A549 (cell line): ENCODE data around the gene GPD1.

ENCODE experiments used
- BHLHE40 ChIP-seq: IDR thresholded peaks from 2 replicates; pipeline ENCODE4 v1.6.1; 2012; ENCODE audit warnings: low read depth, low read length, inconsistent platforms
- CTCF ChIP-seq: fragments of >200 bp; sonication (Bioruptor Twin); formaldehyde crosslinking; IDR thresholded peaks from 3 replicates; pipeline ENCODE4 v1.5.1; 2016
- HMGXB4 ChIP-seq: fragments of 250-450 bp; sonication (Bioruptor Pico); IDR thresholded peaks from 2 replicates; pipeline ENCODE4 v1.5.0; 2021; ENCODE audit warnings: mild to moderate bottlenecking, moderate library complexity, borderline replicate concordance
- HOXB13 ChIP-seq: fragments of 250-450 bp; sonication (Bioruptor Pico); IDR thresholded peaks from 2 replicates; pipeline ENCODE4 v1.5.0; 2020; ENCODE audit warnings: low read depth, mild to moderate bottlenecking, moderate library complexity
- KDM1A ChIP-seq: fragments of 200-600 bp; sonication (generic); IDR thresholded peaks from 2 replicates; pipeline ENCODE4 v1.6.1; 2016; ENCODE audit warnings: low read depth, mild to moderate bottlenecking
- NR3C1 ChIP-seq: fragments of >200 bp; sonication (Bioruptor Twin); formaldehyde crosslinking; IDR thresholded peaks from 3 replicates; pipeline ENCODE4 v1.6.1; 2017
- POLR2A ChIP-seq: IDR thresholded peaks from 2 replicates; pipeline ENCODE4 v1.6.1; 2012; ENCODE audit warnings: mild to moderate bottlenecking, low read length
- POLR2AphosphoS2 ChIP-seq: conservative IDR thresholded peaks from 2 replicates; pipeline ENCODE4 v1.6.1; 2012; ENCODE audit warnings: low read length, improper control_type of control experiment, inconsistent platforms
- RAD21 ChIP-seq, 2 experiments: fragments of >200 bp in 1 of 2; sonication (Bioruptor Twin) in 1 of 2; formaldehyde crosslinking in 1 of 2; IDR thresholded peaks in 1 of 2; conservative IDR thresholded peaks in 1 of 2; 2 replicates in 1 of 2; 3 replicates in 1 of 2; pipeline ENCODE4 v1.6.1; 2012 to 2018; ENCODE audit warnings: inconsistent platforms in 1 of 2
- REST ChIP-seq: fragments of 200-600 bp; sonication (generic); IDR thresholded peaks from 2 replicates; pipeline ENCODE4 v1.6.1; 2016; ENCODE audit warnings: antibody characterized with exemption, mild to moderate bottlenecking, moderate library complexity
- RFX5 ChIP-seq: fragments of 450-650 bp; IDR thresholded peaks from 2 replicates; pipeline ENCODE4 v1.7.1; 2014; ENCODE audit warnings: antibody characterized with exemption, mild to moderate bottlenecking, moderate library complexity
- SMC3 ChIP-seq: fragments of >200 bp; sonication (Bioruptor Twin); formaldehyde crosslinking; IDR thresholded peaks from 3 replicates; pipeline ENCODE4 v1.6.1; 2018; ENCODE audit warnings: inconsistent platforms
- SREBF2 ChIP-seq: fragments of 450-650 bp; IDR thresholded peaks from 2 replicates; pipeline ENCODE4 v1.6.1; 2014; ENCODE audit warnings: mild to moderate bottlenecking, moderate library complexity

- TF ChIP-seq CTCF = no peak
- TF ChIP-seq POLR2AphosphoS2 = no peak
- TF ChIP-seq KDM1A = no peak
- TF ChIP-seq POLR2A = no peak
- TF ChIP-seq NR3C1 = no peak
- TF ChIP-seq RFX5 = no peak
- no peak for TF ChIP-seq BHLHE40
- no peak for TF ChIP-seq SREBF2
- TF ChIP-seq SMC3 = no peak
- TF ChIP-seq RAD21 (conservative IDR thresholded peaks at IDR 0.05 in 1 of 2, IDR thresholded peaks at IDR 0.05 in 1 of 2) = no peak
- no peak for TF ChIP-seq HOXB13 (CRISPR knock-in tag)
- TF ChIP-seq HMGXB4 (CRISPR knock-in tag) = no peak
- TF ChIP-seq REST = no peak
Measured at GRCh38 chr12:50127546-50127945, 23.7 kb downstream of the GPD1 start.
